ENCODE results near the gene MGAM2.

DNA sequence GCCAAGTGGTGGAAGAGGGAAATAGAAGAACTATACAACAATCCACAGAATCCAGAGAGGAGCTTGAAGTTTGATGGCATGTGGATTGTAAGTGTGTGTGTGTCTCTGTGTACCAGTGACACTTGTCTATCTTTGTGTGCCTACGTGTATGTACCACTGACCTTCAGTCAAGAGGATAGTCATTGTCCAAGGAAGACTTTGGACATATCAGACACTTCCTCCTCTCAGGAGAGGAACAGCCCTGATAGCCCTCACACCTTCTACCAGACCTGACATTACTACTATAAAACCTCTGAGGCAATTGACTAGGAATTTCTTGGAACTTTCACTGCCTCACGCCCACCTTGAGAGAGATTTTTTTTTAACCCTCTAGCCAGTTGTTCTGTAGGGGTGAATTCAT is 19.6 kb upstream of the MGAM2 start:
- TF ChIP-seq, protein P1, sequence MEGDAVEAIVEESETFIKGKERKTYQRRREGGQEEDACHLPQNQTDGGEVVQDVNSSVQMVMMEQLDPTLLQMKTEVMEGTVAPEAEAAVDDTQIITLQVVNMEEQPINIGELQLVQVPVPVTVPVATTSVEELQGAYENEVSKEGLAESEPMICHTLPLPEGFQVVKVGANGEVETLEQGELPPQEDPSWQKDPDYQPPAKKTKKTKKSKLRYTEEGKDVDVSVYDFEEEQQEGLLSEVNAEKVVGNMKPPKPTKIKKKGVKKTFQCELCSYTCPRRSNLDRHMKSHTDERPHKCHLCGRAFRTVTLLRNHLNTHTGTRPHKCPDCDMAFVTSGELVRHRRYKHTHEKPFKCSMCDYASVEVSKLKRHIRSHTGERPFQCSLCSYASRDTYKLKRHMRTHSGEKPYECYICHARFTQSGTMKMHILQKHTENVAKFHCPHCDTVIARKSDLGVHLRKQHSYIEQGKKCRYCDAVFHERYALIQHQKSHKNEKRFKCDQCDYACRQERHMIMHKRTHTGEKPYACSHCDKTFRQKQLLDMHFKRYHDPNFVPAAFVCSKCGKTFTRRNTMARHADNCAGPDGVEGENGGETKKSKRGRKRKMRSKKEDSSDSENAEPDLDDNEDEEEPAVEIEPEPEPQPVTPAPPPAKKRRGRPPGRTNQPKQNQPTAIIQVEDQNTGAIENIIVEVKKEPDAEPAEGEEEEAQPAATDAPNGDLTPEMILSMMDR (IDR thresholded peaks at IDR 0.05): no peak
- TF ChIP-seq REST (IDR thresholded peaks at IDR 0.05; ENCODE audit: insufficient read depth in 1 of 2, low read depth in 2 of 2, low read length in 1 of 2): no peak
- TF ChIP-seq POLR2AphosphoS5 (IDR thresholded peaks at IDR 0.05; ENCODE audit: low read depth, low read length): no peak
- TF ChIP-seq SIN3A (IDR thresholded peaks at IDR 0.05; ENCODE audit: borderline replicate concordance, insufficient read depth, low read depth, low read length): no peak

Measured in Panc1 (cell line).